HepG2 (cell line): Measurements from ENCODE around the gene BRAF. TPM values are rescaled to one million over a fixed set of nuclear protein-coding genes. Genes with fewer than 3 reads are reported as not detected.
A peak's percentile ranks its signal among the peaks of the same experiment; 100 is the strongest.

Source experiments
- ATAC-seq: fragments of 200-7000 bp; cut with Tn5 transposase; 3 replicates; pipeline ENCODE4 v1.9.1; 2020; ENCODE audit warnings: mild to moderate bottlenecking, moderate library complexity
- BruUV-seq: library from RNA; stranded (reverse); fragments of 400-500 nt; replicated peaks from 2 replicates; lab custom pipeline; 2021; lab: Mats Ljungman, UMichigan
- CTCF ChIA-PET: fragments of 300-600 bp; formaldehyde crosslinking; extraction: SDS; loops from one replicate; lab custom pipeline; 2021; ENCODE audit warnings: low total read pairs, inconsistent platforms, low intra/inter-chr PET ratio; lab: Yijun Ruan, JAX
- POLR2A ChIA-PET: fragments of 350-600 bp; sonication (Branson Sonifier 250); formaldehyde crosslinking; loops from one replicate; lab custom pipeline; 2020; ENCODE audit warnings: antibody characterized with exemption, inconsistent platforms; lab: Yijun Ruan, JAX
- DNase-seq: peaks from one replicate; pipeline ENCODE4 v3.0.0-alpha.2; 2015; ENCODE audit warnings: low spot score
- FAIRE-seq: peaks from 3 replicates; lab custom pipeline; 2011; peaks lifted over from hg19 to GRCh38; lab: Jason Lieb, UNC
- H2AFZ ChIP-seq: one replicate; pipeline ENCODE4 v1.6.1; 2011; ENCODE audit warnings: low read length, inconsistent platforms
- H3K27ac ChIP-seq: fragments of 300-600 bp; 3 replicates; pipeline ENCODE4 v1.8.0; 2011; ENCODE audit warnings: mixed run types, mild to moderate bottlenecking, mixed read lengths, low read length, inconsistent platforms; ENCODE audit not compliant: insufficient read depth; ENCODE audit errors: extremely low read length
- H3K27me3 ChIP-seq, 2 experiments: fragments of 200-600 bp in 1 of 2; 2 replicates in 1 of 2; 3 replicates in 1 of 2; pipeline versions ENCODE4 v1.6.0 to v1.8.0; 2011; ENCODE audit warnings: low read length in 2 of 2, mild to moderate bottlenecking in 2 of 2, moderate library complexity in 2 of 2, inconsistent platforms in 1 of 2; ENCODE audit not compliant: insufficient read depth in 2 of 2, control insufficient read depth in 1 of 2
- H3K36me3 ChIP-seq, 2 experiments: fragments of 200-600 bp in 1 of 2; replicated peaks in 1 of 2; 2 replicates in 1 of 2; 3 replicates in 1 of 2; pipeline versions ENCODE4 v1.5.1 to v1.8.0; 2011; ENCODE audit warnings: low read length in 2 of 2, inconsistent platforms in 1 of 2; ENCODE audit not compliant: insufficient read depth in 2 of 2, control insufficient read depth in 1 of 2
- H3K4me1 ChIP-seq: 2 replicates; pipeline ENCODE4 v1.5.1; 2012; ENCODE audit warnings: low read length, inconsistent platforms; ENCODE audit not compliant: insufficient read depth
- H3K4me2 ChIP-seq: 2 replicates; pipeline ENCODE4 v1.6.0; 2011; ENCODE audit warnings: low read depth, low read length, inconsistent platforms
- H3K4me3 ChIP-seq, 3 experiments: fragments of 200-600 bp in 1 of 3; sonication (generic), shearing (Covaris generic) in 1 of 3; replicated peaks in 1 of 3; 2 replicates each; pipeline ENCODE4 v1.5.1; 2011 to 2016; ENCODE audit warnings: low read length in 3 of 3, inconsistent platforms in 2 of 3, low read depth in 2 of 3, mild to moderate bottlenecking in 2 of 3, control low read depth in 1 of 3, mixed read lengths in 1 of 3; ENCODE audit not compliant: insufficient read depth in 1 of 3
- H3K79me2 ChIP-seq: one replicate; pipeline ENCODE4 v1.6.1; 2011; ENCODE audit warnings: low read length, inconsistent platforms; ENCODE audit not compliant: insufficient read depth
- H3K9ac ChIP-seq: 2 replicates; pipeline ENCODE4 v1.6.0; 2011; ENCODE audit warnings: mild to moderate bottlenecking, low read depth, low read length, inconsistent platforms; ENCODE audit not compliant: insufficient read depth
- H3K9me3 ChIP-seq: 2 replicates; pipeline ENCODE4 v1.5.1; 2012; ENCODE audit warnings: mild to moderate bottlenecking, low read length
- H4K20me1 ChIP-seq: 2 replicates; pipeline ENCODE4 v1.6.0; 2011; ENCODE audit warnings: inconsistent platforms, mild to moderate bottlenecking, low read length, moderate library complexity; ENCODE audit not compliant: insufficient read depth
- ATF1 ChIP-seq: IDR thresholded peaks from 2 replicates; pipeline ENCODE4 v1.6.1; 2016; ENCODE audit warnings: mild to moderate bottlenecking, control low read depth
- ATF7 ChIP-seq, 2 experiments: fragments of 450-650 bp in 1 of 2; sonication (generic) in 1 of 2; formaldehyde crosslinking in 1 of 2; IDR thresholded peaks; 2 replicates each; pipeline versions ENCODE4 v1.4.0 to v1.6.1; 2016 to 2020; ENCODE audit warnings: antibody characterized with exemption in 1 of 2, mild to moderate bottlenecking in 1 of 2, missing genetic modification reagents in 1 of 2
- CENPBD1 ChIP-seq: sonication (generic); formaldehyde crosslinking; IDR thresholded peaks from 2 replicates; pipeline ENCODE4 v1.8.0; 2022; ENCODE audit warnings: missing genetic modification reagents, low read depth, mild to moderate bottlenecking, borderline replicate concordance
- GTF2F1 ChIP-seq: fragments of 150-350 bp; IDR thresholded peaks from 2 replicates; pipeline ENCODE4 v1.6.1; 2014; ENCODE audit warnings: low read length
- HMGXB4 ChIP-seq, 2 experiments: sonication (generic) in 1 of 2; formaldehyde crosslinking in 1 of 2; IDR thresholded peaks; 2 replicates each; pipeline versions ENCODE4 v1.4.0 to v1.6.1; 2018 to 2020; ENCODE audit warnings: missing genetic modification reagents in 2 of 2, borderline replicate concordance in 1 of 2, low read depth in 1 of 2, mild to moderate bottlenecking in 1 of 2, missing biosample characterization in 1 of 2
- KLF15 ChIP-seq: sonication (generic); formaldehyde crosslinking; IDR thresholded peaks from 2 replicates; pipeline ENCODE4 v1.8.1; 2023; ENCODE audit warnings: borderline replicate concordance, mild to moderate bottlenecking, inconsistent platforms, missing genetic modification reagents, mixed read lengths
- PATZ1 ChIP-seq: sonication (generic); formaldehyde crosslinking; IDR thresholded peaks from 2 replicates; pipeline ENCODE4 v1.4.0; 2020; ENCODE audit warnings: missing genetic modification reagents
- PAX8 ChIP-seq: sonication (generic); formaldehyde crosslinking; IDR thresholded peaks from 2 replicates; pipeline ENCODE4 v1.8.0; 2022; ENCODE audit warnings: mild to moderate bottlenecking, missing genetic modification reagents, borderline replicate concordance
- ZNF160 ChIP-seq: sonication (generic); formaldehyde crosslinking; IDR thresholded peaks from 2 replicates; pipeline ENCODE4 v1.8.0; 2022; ENCODE audit warnings: mild to moderate bottlenecking, inconsistent platforms, missing genetic modification reagents
- ZNF256 ChIP-seq: sonication (generic); formaldehyde crosslinking; conservative IDR thresholded peaks from 2 replicates; pipeline ENCODE4 v1.4.0; 2020; ENCODE audit warnings: missing genetic modification reagents
- ZNF362 ChIP-seq: sonication (generic); formaldehyde crosslinking; IDR thresholded peaks from 2 replicates; pipeline ENCODE4 v1.4.0; 2020; ENCODE audit warnings: missing genetic modification reagents, mild to moderate bottlenecking, borderline replicate concordance
- ZNF552 ChIP-seq: sonication (generic); formaldehyde crosslinking; IDR thresholded peaks from 2 replicates; pipeline ENCODE4 v1.9.0; 2022; ENCODE audit warnings: missing genetic modification reagents, mild to moderate bottlenecking, borderline replicate concordance
- WGBS: methylation state at CpG from one replicate; pipeline ENCODE4 v1.1.6; 2017; ENCODE audit warnings: low lambda C conversion rate; 5-methylcytosine and 5-hydroxymethylcytosine counted together
- in situ Hi-C: cut with HindIII; loops from 2 replicates; pipeline ENCODE4 v1.10.0; 2017; ENCODE audit warnings: low pct_unique_long_range_greater_than_20kb; ENCODE audit not compliant: extremely low pct_ligation_motif_present
- intact Hi-C: fragments of 100-400 bp; cut with micrococcal nuclease; formaldehyde crosslinking; loops from one replicate; pipeline ENCODE4 v1.10.0; 2022; ENCODE audit not compliant: unreplicated experiment
- polyA plus RNA-seq, 8 experiments: library from polyadenylated mRNA; depleted of rRNA in 3 of 8; stranded (reverse) in 7 of 8; unstranded in 1 of 8; fragments of >200 nt; fragmentation: Illumina TruSeq in 4 of 8; extraction: Trizol in 4 of 8; gene quantifications; 2 replicates each; pipeline versions ENCODE4 v1.2.1 to v1.2.3, GENCODE V29; 2011 to 2016; ENCODE audit warnings: low read depth in 4 of 8, missing spikeins in 1 of 8, mixed read lengths in 1 of 8; ENCODE audit not compliant: insufficient read depth in 1 of 8
- total RNA-seq, 5 experiments: library from RNA; depleted of rRNA; stranded (reverse); fragments of >200 nt; fragmentation: Illumina TruSeq; extraction: Trizol; gene quantifications; 2 replicates each; pipeline ENCODE4 v1.2.3, GENCODE V29; 2016; ENCODE audit warnings: low read depth in 1 of 5
- TF ChIP-seq, protein P1 (sequence below): sonication (generic); formaldehyde crosslinking; IDR thresholded peaks from 2 replicates; pipeline ENCODE4 v1.5.1; 2020; ENCODE audit warnings: missing genetic modification reagents, mild to moderate bottlenecking, borderline replicate concordance
- TF ChIP-seq, protein P2 (sequence below): IDR thresholded peaks from 2 replicates; pipeline ENCODE4 v1.6.1; 2016; ENCODE audit warnings: missing genetic modification reagents, missing compliant biosample characterization

The BRAF gene
- total and polyA plus RNA-seq, 2 of the 13 experiments (the other 11 are each of a cell fraction or from before 2014, with no cell fraction given), result 12.5 to 13.4 TPM

DNA sequence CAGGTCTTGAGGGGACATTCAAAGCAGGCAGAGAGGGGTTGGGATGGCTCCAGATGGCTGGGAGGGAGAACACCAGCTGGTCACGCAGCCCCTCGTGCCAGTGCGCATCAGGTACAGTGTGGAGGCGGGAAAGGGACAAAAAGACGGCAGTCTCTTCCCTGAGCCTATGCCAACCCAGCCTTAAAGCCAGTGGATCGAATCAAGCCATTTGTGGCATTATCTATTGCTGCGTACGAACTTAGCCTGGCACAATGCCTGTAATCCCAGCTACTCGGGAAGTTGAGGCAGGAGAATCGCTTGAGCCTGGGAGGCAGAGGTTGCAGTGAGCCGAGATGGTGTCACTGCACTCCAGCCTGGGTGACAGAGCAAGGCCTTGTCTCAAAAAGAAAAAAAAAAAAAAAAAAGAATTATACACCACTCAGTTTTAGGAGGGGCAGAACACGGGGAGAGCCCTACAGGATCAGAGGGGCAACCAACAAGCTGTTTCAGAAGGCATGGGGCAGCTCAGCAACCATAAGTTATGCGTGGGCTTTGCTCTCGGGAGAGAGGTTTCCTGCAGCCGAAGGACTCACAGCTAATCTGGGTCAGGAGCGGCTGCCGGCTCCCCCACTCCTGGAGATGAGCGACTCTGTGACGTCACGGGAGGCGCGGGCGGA is 228.6 kb downstream of the BRAF start:
- peaks cover 34% of the 10 kb centered on the region for H3K79me2 ChIP-seq
- H2AFZ ChIP-seq, result no peak overlapping the region
- no peaks in the 10 kb centered on the region; a peak in 1 of 5 replicates for H3K27me3 ChIP-seq
- peak overlapping the region; percentile 74 to 96 (median 80) for H3K4me3 ChIP-seq
- 0 out of 2 replicates have a peak, but pooled peaks cover 10% of the 10 kb centered on the region for H4K20me1 ChIP-seq
- DNase-seq (peak; percentile 81), ATAC-seq (no peak), FAIRE-seq (no peak)
- H3K9ac ChIP-seq, result peak overlapping the region; percentile 84
- no peaks in the 10 kb centered on the region for H3K9me3 ChIP-seq
- intact Hi-C loops (no loop called here), in situ Hi-C loops (loop anchor here (25.0 kb wide), 1 partner anchor 316 kb away; the partner anchor contains the start of gene MRPS33)
- H3K4me2 ChIP-seq, result peak overlapping the region; percentile 93
- CTCF ChIA-PET, result no interaction called here
- WGBS, result 63% methylated on average over 15 of the region's 23 CpGs
- TSS peak; percentile 75 for BruUV-seq
- peak overlapping the region; percentile 81 for H3K27ac ChIP-seq
- POLR2A ChIA-PET, result interaction anchor here (0.6 to 1.1 kb wide), 7 partner anchors 10 to 1460 kb away, joined by 3 to 6 read pairs (median 4); partner anchors contain the start of gene ADCK2
- peaks cover 0 to 3% of the 10 kb centered on the region in 2 experiments; a peak in 2 of 5 replicates for H3K36me3 ChIP-seq
- peaks cover 28% of the 10 kb centered on the region for H3K4me1 ChIP-seq
- TF ChIP-seq ZNF256 (CRISPR knock-in tag), result 0 out of 2 replicates have a peak, but pooled peaks have one; percentile 60
- 0 out of 2 replicates have a peak, but pooled peaks have one; percentile 7 for TF ChIP-seq CENPBD1 (CRISPR knock-in tag)
- 0 out of 2 replicates have a peak, but pooled peaks have one; percentile 11 for TF ChIP-seq ZNF552 (CRISPR knock-in tag)
- TF ChIP-seq KLF15 (CRISPR knock-in tag), result 0 out of 2 replicates have a peak, but pooled peaks have one; percentile 1
- peak; percentile 71 for TF ChIP-seq ATF7 (IDR thresholded peaks at IDR 0.05)
- no peak for TF ChIP-seq ATF7 (CRISPR knock-in tag; IDR thresholded peaks at IDR 0.05)
- TF ChIP-seq ZNF160 (CRISPR knock-in tag), result peak; percentile 11; the same call in 1 of the 2 replicates
- TF ChIP-seq GTF2F1, result no peak
- TF ChIP-seq ZNF362 (CRISPR knock-in tag), result peak; percentile 52; the same call in 1 of the 2 replicates
- peak; percentile 50; the same call in 1 of the 2 replicates for TF ChIP-seq PATZ1 (CRISPR knock-in tag)
- TF ChIP-seq, protein P1, sequence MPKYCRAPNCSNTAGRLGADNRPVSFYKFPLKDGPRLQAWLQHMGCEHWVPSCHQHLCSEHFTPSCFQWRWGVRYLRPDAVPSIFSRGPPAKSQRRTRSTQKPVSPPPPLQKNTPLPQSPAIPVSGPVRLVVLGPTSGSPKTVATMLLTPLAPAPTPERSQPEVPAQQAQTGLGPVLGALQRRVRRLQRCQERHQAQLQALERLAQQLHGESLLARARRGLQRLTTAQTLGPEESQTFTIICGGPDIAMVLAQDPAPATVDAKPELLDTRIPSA (CRISPR knock-in tag), result 0 out of 2 replicates have a peak, but pooled peaks have one; percentile 24
- TF ChIP-seq, protein P2, sequence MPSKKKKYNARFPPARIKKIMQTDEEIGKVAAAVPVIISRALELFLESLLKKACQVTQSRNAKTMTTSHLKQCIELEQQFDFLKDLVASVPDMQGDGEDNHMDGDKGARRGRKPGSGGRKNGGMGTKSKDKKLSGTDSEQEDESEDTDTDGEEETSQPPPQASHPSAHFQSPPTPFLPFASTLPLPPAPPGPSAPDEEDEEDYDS (CRISPR knock-in tag), result peak; percentile 62; the same call in 1 of the 2 replicates
- no peak for TF ChIP-seq HMGXB4 (CRISPR knock-in tag; IDR thresholded peaks at IDR 0.05; ENCODE audit: borderline replicate concordance in 1 of 2, low read depth in 1 of 2)
- peak; percentile 87 for TF ChIP-seq ATF1 (CRISPR knock-in tag)
- no peak for TF ChIP-seq PAX8 (CRISPR knock-in tag)
